ENCODE results near the gene OR51B5. TPM values are rescaled to one million over a fixed set of nuclear protein-coding genes. Genes with fewer than 3 reads are reported as not detected.
"Not testable (repeated sequence)": the region's sequence is repeated elsewhere in the genome, so short reads cannot be mapped to it uniquely, and the experiment has no call there.

Gene OR51B5
- total RNA-seq, 1 donor from 2014 or later: 0.20 TPM

GRCh38 chr11:5348551-5349194, 5.3 kb upstream of the OR51B5 start:
- no peak for TF ChIP-seq CTCF (IDR thresholded peaks at IDR 0.05)
- Mint-ChIP-seq H3K4me3 (ENCODE audit: unreplicated experiment) (no peak overlapping the region), H3K4me1 (ENCODE audit: low read depth) (no peaks in the 10 kb centered on the region), H3K27ac (ENCODE audit: unreplicated experiment) (no peak overlapping the region), H3K9me3 (ENCODE audit: low read depth) (no peaks in the 10 kb centered on the region), H3K27me3 (ENCODE audit: low read depth) (peaks cover 38% of the 10 kb centered on the region), H3K36me3 (ENCODE audit: low read depth) (no peaks in the 10 kb centered on the region)
- no peak for DNase-seq (ENCODE audit: low spot score)

- Mint-ChIP-seq H3K27ac (ENCODE audit: unreplicated experiment) (no peak overlapping the region), H3K4me3 (ENCODE audit: unreplicated experiment) (no peak overlapping the region), H3K36me3 (ENCODE audit: low read depth) (no peaks in the 10 kb centered on the region), H3K9me3 (ENCODE audit: low read depth) (no peaks in the 10 kb centered on the region), H3K4me1 (ENCODE audit: low read depth) (no peaks in the 10 kb centered on the region), H3K27me3 (ENCODE audit: low read depth) (peaks cover 33% of the 10 kb centered on the region)
- DNase-seq (ENCODE audit: low spot score): no peak
- no peak for TF ChIP-seq CTCF (IDR thresholded peaks at IDR 0.05)
These were observed 2.5 kb upstream of the OR51B5 start for GRCh38 chr11:5345831-5346230.

GRCh38 chr11:5339771-5340322, 3.5 kb downstream of the OR51B5 start:
- no peak overlapping the region for H3K4me3 Mint-ChIP-seq (ENCODE audit: unreplicated experiment)
- no peak for DNase-seq (ENCODE audit: low spot score)
- no peaks in the 10 kb centered on the region for H3K4me1 Mint-ChIP-seq (ENCODE audit: low read depth)
- no peak for TF ChIP-seq CTCF (IDR thresholded peaks at IDR 0.05)
- H3K27me3 Mint-ChIP-seq (ENCODE audit: low read depth): peaks cover 5% of the 10 kb centered on the region
- H3K9me3 Mint-ChIP-seq (ENCODE audit: low read depth): no peaks in the 10 kb centered on the region
- no peaks in the 10 kb centered on the region for H3K36me3 Mint-ChIP-seq (ENCODE audit: low read depth)
- no peak overlapping the region for H3K27ac Mint-ChIP-seq (ENCODE audit: unreplicated experiment)

GRCh38 chr11:5337253-5337652, 6.1 kb downstream of the OR51B5 start:
- not testable (repeated sequence) for H3K4me1 Mint-ChIP-seq (ENCODE audit: low read depth); H3K36me3 Mint-ChIP-seq (ENCODE audit: low read depth); H3K9me3 Mint-ChIP-seq (ENCODE audit: low read depth); H3K4me3 Mint-ChIP-seq (ENCODE audit: unreplicated experiment); H3K27ac Mint-ChIP-seq (ENCODE audit: unreplicated experiment); DNase-seq (ENCODE audit: low spot score); H3K27me3 Mint-ChIP-seq (ENCODE audit: low read depth)

- DNase-seq (ENCODE audit: low spot score): no peak
These were observed 7.0 kb downstream of the OR51B5 start for GRCh38 chr11:5336331-5336730.

More at GRCh38 chr11:5336331-5336730, 7.0 kb downstream of the OR51B5 start:
- Mint-ChIP-seq H3K9me3 (ENCODE audit: low read depth) (no peaks in the 10 kb centered on the region), H3K4me3 (ENCODE audit: unreplicated experiment) (no peak overlapping the region), H3K4me1 (ENCODE audit: low read depth) (no peaks in the 10 kb centered on the region), H3K27ac (ENCODE audit: unreplicated experiment) (no peak overlapping the region), H3K36me3 (ENCODE audit: low read depth) (no peaks in the 10 kb centered on the region), H3K27me3 (ENCODE audit: low read depth) (peaks cover 9% of the 10 kb centered on the region)
- TF ChIP-seq CTCF (IDR thresholded peaks at IDR 0.05): no peak

Data from chondrocyte (in vitro differentiated cells).